Esophagus (tissue), 2 donors: ENCODE results near the gene IL17RB. TPM values are rescaled to one million over a fixed set of nuclear protein-coding genes. Genes with fewer than 3 reads are reported as not detected.

ENCODE experiments used
- H3K27ac ChIP-seq, 2 donors: one replicate each; pipeline ENCODE4 v1.5.1; 2013; ENCODE audit warnings: low read depth in 2 of 2, mild to moderate bottlenecking in 2 of 2, inconsistent platforms in 1 of 2, low read length in 1 of 2, moderate library complexity in 1 of 2
- H3K27me3 ChIP-seq, 2 donors: one replicate each; pipeline ENCODE4 v1.6.1; 2013; ENCODE audit warnings: low read length in 2 of 2, control low read depth in 1 of 2, mild to moderate bottlenecking in 1 of 2; ENCODE audit not compliant: insufficient read depth in 2 of 2, control insufficient read depth in 1 of 2
- H3K36me3 ChIP-seq, 2 donors: one replicate each; pipeline ENCODE4 v1.6.1; 2013; ENCODE audit warnings: low read length in 1 of 2; ENCODE audit not compliant: control insufficient read depth in 2 of 2, insufficient read depth in 2 of 2
- H3K4me1 ChIP-seq, 2 donors: one replicate each; pipeline ENCODE4 v1.6.1; 2013; ENCODE audit warnings: low read length in 1 of 2; ENCODE audit not compliant: control insufficient read depth in 2 of 2, insufficient read depth in 2 of 2
- H3K4me3 ChIP-seq, 2 donors: one replicate each; pipeline ENCODE4 v1.5.1; 2013; ENCODE audit warnings: low read length in 2 of 2, mild to moderate bottlenecking in 2 of 2, low read depth in 1 of 2, moderate library complexity in 1 of 2
- H3K9me3 ChIP-seq, 2 donors: one replicate each; pipeline ENCODE4 v1.6.1; 2013; ENCODE audit warnings: mild to moderate bottlenecking in 2 of 2, low read depth in 1 of 2, low read length in 1 of 2, moderate library complexity in 1 of 2; ENCODE audit not compliant: control insufficient read depth in 2 of 2, insufficient read depth in 1 of 2
- WGBS, 2 donors: extraction: QIAGEN DNeasy Blood & Tissue Kit; methylation state at CpG; one replicate each; pipeline ENCODE4 v1.1.7; 2013; 5-methylcytosine and 5-hydroxymethylcytosine counted together
- polyA plus RNA-seq, 2 donors: library from polyadenylated mRNA; stranded (reverse); fragments of 200-250 nt; gene quantifications; one replicate each; pipeline ENCODE4 v1.2.3, GENCODE V29; 2013
- donor health status: healthy with polysubstance abuse.
- donor health status: Bipolar disorder and iron deficiency.

Gene IL17RB
- polyA plus RNA-seq, 2 donors = 0.42 to 0.81 TPM

DNA sequence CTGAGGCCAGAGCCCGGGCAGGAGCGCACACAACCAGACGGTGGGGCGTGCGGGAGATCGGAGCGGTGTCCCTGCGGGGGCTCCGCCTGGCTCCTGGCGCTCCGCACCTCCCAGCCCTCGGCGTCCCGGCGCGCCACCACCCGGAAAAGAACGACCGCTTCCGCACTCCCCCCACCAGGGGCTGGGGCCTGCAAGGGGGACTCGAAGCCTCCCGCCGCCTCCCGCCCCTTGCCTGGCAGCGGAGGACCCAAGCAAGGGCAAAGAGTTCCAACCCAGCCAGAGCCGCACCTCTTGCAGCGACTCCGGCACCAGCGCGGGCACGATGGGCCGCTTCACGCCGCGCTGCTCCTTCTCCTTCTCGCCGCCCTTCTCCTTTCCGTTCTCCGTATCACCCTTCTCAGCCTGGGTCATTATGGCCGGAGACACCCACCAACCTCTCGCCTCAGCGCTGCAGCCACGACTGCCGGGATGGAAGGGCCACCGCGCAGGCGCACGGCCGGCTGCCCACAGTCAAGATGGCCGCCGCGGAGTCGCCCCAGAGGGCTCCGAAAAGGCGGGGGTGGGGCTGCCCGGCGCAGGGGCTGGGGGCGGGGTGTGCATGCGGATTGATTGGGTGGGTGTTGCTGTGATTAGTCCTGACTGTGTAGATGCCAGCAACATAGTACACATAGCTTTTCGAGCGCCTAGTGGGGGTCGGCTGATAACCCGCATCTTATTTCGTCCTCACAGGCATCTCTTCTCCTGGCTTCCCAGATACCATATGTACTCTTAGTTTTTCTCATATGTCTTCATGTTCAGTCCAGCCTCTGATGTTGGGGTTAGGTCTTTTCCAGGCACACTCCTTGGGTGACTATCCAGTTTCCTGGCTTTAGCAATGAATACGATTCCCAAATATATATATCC lies 35.6 kb downstream of the IL17RB start, which contains the start of gene ACTR8:
ACTR8 (minus strand) TSS at position 462 of the 903 bp plus-strand sequence; CDS start at position 411, 51 bp downstream.
- Histone ChIP-seq H3K36me3 (peaks cover 2 to 10% of the 10 kb centered on the region in 2 donors), H3K27ac (peak within 1 kb of the TSS; percentile 68 to 79), H3K4me1 (peaks cover 3 to 8% of the 10 kb centered on the region in 2 donors), H3K9me3 (no peaks in the 10 kb centered on the region), H3K4me3 (peak within 1 kb of the TSS; percentile 92 to 95), H3K27me3 (no peaks in the 10 kb centered on the region)
- WGBS, 2 donors = 1 to 2% methylated on average over 58 to 65 of the region's 65 CpGs

GRCh38 chr3:53883008-53883407 lies 36.6 kb downstream of the IL17RB start:
- peaks cover 2 to 4% of the 10 kb centered on the region in 2 donors for H3K36me3 ChIP-seq
- H3K4me1 ChIP-seq = peaks cover 3 to 8% of the 10 kb centered on the region in 2 donors

GRCh38 chr3:53884623-53885022 lies 38.3 kb downstream of the IL17RB start:
- 95 to 97% methylated on average over 11 of the region's 11 CpGs for WGBS, 2 donors
- Histone ChIP-seq H3K36me3 (peaks cover 2 to 4% of the 10 kb centered on the region in 2 donors), H3K27me3 (no peaks in the 10 kb centered on the region), H3K4me3 (no peak overlapping the region), H3K9me3 (no peaks in the 10 kb centered on the region), H3K4me1 (peaks cover 3 to 8% of the 10 kb centered on the region in 2 donors), H3K27ac (no peak overlapping the region)

More at GRCh38 chr3:53883008-53883407, 36.6 kb downstream of the IL17RB start:
- WGBS, 2 donors = 89 to 91% methylated on average over 4 of the region's 4 CpGs
- H3K27ac ChIP-seq = no peak overlapping the region
- no peaks in the 10 kb centered on the region for H3K27me3 ChIP-seq
- no peak overlapping the region for H3K4me3 ChIP-seq
- no peaks in the 10 kb centered on the region for H3K9me3 ChIP-seq

GRCh38 chr3:53885239-53885638 lies 38.9 kb downstream of the IL17RB start:
- H3K4me1 ChIP-seq = peaks cover 3 to 8% of the 10 kb centered on the region in 2 donors
- no peak overlapping the region for H3K27ac ChIP-seq
- H3K27me3 ChIP-seq = no peaks in the 10 kb centered on the region
- 84 to 87% methylated on average over 3 of the region's 3 CpGs for WGBS, 2 donors
- H3K36me3 ChIP-seq = peaks cover 2 to 4% of the 10 kb centered on the region in 2 donors
- H3K9me3 ChIP-seq = no peaks in the 10 kb centered on the region
- no peak overlapping the region for H3K4me3 ChIP-seq

DNA sequence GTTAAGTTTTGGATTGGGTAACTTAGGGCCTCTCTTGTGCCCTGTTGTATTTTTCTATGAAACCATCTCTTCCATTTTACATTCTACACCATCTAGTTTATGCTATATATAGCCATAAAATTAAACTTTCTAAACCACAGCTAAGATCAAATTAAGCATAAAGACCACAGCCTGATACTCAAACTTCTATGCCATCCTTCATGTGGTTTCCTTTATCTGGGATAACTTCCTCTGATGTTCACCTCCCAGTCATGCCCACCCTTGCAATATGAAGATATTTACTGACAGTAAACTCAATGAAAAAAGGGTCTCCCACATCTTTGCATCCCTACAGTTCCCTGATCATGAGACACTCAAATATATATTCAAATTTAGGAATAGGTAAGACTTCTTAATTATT lies 41.1 kb downstream of the IL17RB start:
- Histone ChIP-seq H3K27me3 (no peaks in the 10 kb centered on the region), H3K4me1 (no peaks in the 10 kb centered on the region), H3K27ac (no peak overlapping the region), H3K4me3 (no peak overlapping the region), H3K9me3 (no peaks in the 10 kb centered on the region), H3K36me3 (peaks cover 2 to 4% of the 10 kb centered on the region in 2 donors)

GRCh38 chr3:53888232-53888631 lies 41.9 kb downstream of the IL17RB start:
- H3K9me3 ChIP-seq = no peaks in the 10 kb centered on the region

GRCh38 chr3:53890726-53891475 lies 44.5 kb downstream of the IL17RB start:
- Histone ChIP-seq H3K4me3 (peak overlapping the region; percentile 74 to 77), H3K4me1 (no peaks in the 10 kb centered on the region), H3K27me3 (no peaks in the 10 kb centered on the region), H3K9me3 (no peaks in the 10 kb centered on the region), H3K36me3 (peaks cover 0 to under 1% of the 10 kb centered on the region in 2 donors), H3K27ac (peak overlapping the region; percentile 94 to 96)
- WGBS, 2 donors = 4% methylated on average over 21 of the region's 21 CpGs

More at GRCh38 chr3:53888232-53888631, 41.9 kb downstream of the IL17RB start:
- Histone ChIP-seq H3K4me3 (no peak overlapping the region), H3K27ac (no peak overlapping the region), H3K4me1 (no peaks in the 10 kb centered on the region), H3K36me3 (peaks cover 2 to 4% of the 10 kb centered on the region in 2 donors), H3K27me3 (no peaks in the 10 kb centered on the region)
- 80 to 94% methylated on average over 1 of the region's 1 CpG for WGBS, 2 donors

DNA sequence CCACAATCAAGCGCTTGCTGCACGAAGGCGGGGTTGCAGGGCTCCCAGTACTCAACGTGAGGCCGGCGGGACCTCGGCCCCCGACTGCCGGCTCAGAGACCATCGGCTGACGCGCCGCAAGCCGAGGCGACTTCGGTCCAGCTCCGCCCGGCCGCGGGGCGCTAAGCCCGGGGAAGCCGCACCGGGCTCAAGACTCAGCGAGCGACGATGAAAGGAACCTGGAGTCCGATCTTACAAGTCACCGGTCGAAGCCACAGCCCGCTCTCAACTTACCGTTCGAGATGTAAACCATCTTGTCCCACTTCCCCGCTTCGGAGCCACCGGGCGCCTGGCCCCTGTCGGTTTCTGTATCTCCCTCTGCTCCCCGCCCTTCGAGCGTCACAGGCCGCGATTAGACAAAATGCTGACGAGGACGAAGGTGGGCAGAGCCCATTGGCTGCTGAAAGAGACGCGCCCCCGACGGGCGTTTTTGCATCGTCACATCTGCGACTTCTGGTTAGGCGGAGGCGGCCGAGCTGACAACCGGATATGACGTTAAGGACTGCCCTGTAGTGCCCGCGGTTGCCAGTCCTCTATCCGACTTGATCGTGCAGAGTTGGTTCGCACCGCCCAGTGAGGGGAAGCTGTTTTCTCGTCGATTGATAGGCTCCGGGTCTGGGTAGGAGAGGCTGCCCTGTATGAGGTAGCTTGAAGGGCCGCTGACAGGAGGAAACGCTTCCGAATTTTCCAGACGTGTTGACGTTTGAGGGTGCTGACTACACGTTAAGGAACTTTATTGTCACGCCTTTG lies 45.3 kb downstream of the IL17RB start, which contains the start of gene SELENOK:
SELENOK (minus strand) TSS at position 363 of the 789 bp plus-strand sequence.
- Histone ChIP-seq H3K4me1 (no peaks in the 10 kb centered on the region), H3K27ac (peak within 1 kb of the TSS; percentile 94 to 97), H3K9me3 (no peaks in the 10 kb centered on the region), H3K4me3 (peak within 1 kb of the TSS; percentile 74 to 77), H3K36me3 (no peaks in the 10 kb centered on the region), H3K27me3 (no peaks in the 10 kb centered on the region)
- WGBS, 2 donors = 0% methylated on average over 65 to 73 of the region's 73 CpGs

DNA sequence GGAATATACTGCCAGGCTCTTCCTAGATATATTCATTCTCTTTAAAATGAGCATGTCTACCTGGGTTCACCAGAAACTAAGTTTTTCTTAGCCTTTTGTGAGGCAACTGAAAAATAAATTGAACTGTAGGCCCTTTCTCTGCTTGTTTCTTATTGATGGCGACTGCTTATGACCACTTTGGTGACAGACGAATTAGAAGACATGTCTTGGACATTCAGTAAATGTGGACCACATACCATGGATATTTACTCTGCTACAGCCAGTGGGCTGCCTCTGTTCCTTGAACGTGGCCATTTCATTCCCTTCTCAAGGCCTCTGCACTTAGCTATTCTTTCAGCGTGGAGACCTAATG lies 45.9 kb downstream of the IL17RB start:
- WGBS, 2 donors = 53 to 62% methylated on average over 4 of the region's 4 CpGs
- Histone ChIP-seq H3K27ac (peak overlapping the region; percentile 78 to 97), H3K9me3 (no peaks in the 10 kb centered on the region), H3K4me1 (no peaks in the 10 kb centered on the region), H3K36me3 (no peaks in the 10 kb centered on the region), H3K4me3 (peak overlapping the region; percentile 27 to 37), H3K27me3 (no peaks in the 10 kb centered on the region)
